GM19351 (cell line): ENCODE results near the gene NAT14.
"Not testable (repeated sequence)": the region's sequence is repeated elsewhere in the genome, so short reads cannot be mapped to it uniquely, and the experiment has no call there.

Source experiments
- ATAC-seq: cut with Tn5 transposase; IDR thresholded peaks from one replicate; pipeline ENCODE4 v1.9.1; 2021; ENCODE audit warnings: mild to moderate bottlenecking, moderate library complexity; ENCODE audit not compliant: unreplicated experiment

NAT14 gene

DNA sequence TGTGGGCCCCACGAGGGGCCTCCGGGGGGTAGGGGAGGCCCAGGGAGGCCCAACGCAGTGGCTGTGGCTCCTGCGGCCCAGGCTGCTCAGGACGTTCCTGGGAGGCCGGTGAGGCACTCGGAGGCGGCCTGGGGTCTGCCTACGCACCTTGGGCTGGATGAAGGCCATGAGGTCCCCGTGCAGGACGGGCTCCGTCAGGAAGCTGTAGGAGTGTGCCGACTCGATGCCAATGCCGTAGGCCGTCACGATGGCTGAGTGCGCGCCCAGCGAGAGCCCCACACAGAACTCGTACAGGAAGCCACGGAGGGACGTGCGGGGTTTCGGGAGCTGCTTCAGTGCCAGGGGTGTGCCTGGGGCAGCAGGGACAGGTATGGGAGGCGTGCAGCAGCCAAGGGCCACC, 46.0 kb downstream of the NAT14 start:
- no peak for ATAC-seq

DNA sequence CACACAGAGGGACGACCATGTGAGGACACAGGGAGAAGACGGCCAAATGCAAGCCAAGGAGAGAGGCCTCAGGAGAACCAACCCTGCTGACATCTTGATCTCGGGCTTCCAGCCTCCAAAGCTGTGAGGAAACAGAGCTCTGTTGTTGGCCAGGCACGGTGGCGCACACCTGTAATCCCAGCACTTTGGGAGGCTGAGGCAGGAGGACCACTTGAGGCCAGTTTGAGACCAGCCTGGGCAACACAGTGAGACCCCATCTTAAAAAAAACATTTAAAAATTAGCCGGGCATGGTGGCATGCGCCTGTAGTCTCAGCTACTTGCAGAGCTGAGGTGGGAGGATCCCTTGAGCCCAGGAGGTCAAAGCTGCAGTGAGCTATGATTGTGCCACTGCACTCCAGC, 49.3 kb downstream of the NAT14 start:
- not testable (repeated sequence) for ATAC-seq

DNA sequence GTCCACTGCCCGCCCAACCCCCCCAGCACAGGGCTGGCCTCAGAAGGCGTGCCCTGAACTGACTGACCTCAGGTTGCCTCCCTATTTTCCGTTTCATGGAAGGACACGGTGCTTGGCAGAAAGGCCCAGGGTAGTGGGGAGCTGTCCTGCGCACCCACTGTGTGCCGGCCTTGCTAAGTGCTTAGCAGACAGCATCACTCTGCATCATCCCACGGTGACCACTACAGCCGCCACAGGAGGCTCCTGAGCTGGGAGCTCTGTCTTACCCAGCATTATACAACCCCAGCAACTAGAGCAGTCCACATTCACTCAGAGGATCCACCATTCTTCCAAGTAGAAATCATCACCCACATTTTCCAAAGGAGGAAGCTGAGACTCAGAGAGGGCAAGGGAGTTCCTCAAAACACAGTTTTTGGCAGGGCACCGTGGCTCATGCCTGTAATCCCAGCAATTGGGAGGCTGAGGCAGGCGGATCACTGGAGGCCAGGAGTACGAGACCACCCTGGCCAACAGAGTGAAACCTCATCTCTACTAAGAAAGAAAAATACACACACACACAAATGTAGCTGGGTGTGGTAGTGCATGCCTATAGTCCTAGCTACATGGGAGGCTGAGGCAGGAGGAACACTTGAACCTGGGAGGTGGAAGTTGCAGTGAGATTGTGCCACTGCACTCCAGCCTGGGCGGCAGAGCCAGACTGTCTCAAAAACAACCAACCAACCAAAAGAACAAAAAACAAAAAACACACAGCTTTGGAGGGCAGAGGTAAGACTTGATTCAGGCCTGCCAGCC, 50.4 kb downstream of the NAT14 start:
- no peak for ATAC-seq

DNA sequence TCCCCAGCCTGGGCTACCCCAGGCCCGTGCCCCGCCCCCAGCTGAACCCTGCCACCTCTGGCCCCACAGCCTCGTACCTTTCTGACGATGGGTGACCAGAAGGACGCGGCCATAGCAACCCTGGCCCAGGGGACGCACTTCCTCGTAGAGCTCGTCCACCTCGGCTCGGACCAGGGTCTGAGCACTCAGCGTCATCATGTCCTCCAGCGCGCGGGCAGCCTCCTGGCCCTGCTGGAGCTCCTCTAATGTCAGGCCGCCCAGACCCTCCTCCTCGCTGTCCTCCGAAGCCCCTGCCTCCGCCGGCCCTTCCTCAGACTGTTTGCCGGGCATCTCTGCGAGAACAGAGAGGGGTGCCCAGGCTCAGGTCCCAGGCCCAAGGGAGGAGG, 51.0 kb downstream of the NAT14 start:
- ATAC-seq: no peak

DNA sequence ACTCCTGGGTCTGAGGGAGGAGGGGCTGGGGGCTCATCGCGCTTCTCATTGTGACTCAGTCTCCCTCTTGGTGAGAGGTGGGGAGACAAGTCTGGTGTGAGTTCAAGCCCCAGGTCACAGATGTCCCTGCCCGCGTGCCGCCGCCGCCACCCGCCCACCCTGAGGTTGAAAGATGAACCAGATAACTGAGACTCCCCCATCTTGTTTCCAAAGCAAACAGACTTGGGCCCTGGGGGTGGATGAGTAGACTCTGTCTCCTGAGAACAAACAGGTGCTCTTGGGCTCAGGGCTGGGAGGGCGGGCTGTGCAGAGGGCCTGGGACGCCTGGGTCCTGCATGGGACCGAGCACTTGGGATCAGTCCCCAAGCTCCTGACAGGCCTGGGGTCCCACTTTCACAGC, 51.4 kb downstream of the NAT14 start:
- ATAC-seq: no peak
